Panc1 (cell line): ENCODE measurements around the gene CD276. TPM values are rescaled to one million over a fixed set of nuclear protein-coding genes. Genes with fewer than 3 reads are reported as not detected.

Experiments
- ATAC-seq: fragments of 200-7000 bp; cut with Tn5 transposase; 2 replicates; pipeline ENCODE4 v1.9.1; 2020; ENCODE audit warnings: mild to moderate bottlenecking, moderate library complexity
- BruUV-seq: library from RNA; stranded (reverse); fragments of 400-500 nt; replicated peaks from 2 replicates; lab custom pipeline; 2021; lab: Mats Ljungman, UMichigan
- CTCF ChIA-PET: fragments of 300-600 bp; sonication (Branson Sonifier 250); formaldehyde crosslinking; loops from one replicate; lab custom pipeline; 2022; ENCODE audit warnings: antibody characterized with exemption; lab: Charles Lee
- POLR2A ChIA-PET: fragments of 300-600 bp; sonication (Branson Sonifier 250); formaldehyde crosslinking; loops from one replicate; lab custom pipeline; 2022; ENCODE audit warnings: antibody characterized with exemption; lab: Charles Lee
- DNase-seq: peaks from one replicate; pipeline ENCODE4 v3.0.0-alpha.2; 2010; ENCODE audit warnings: low read depth, low spot score
- H3K27ac ChIP-seq: 2 replicates; pipeline ENCODE4 v1.5.1; 2011; ENCODE audit warnings: mild to moderate bottlenecking, low read length, inconsistent platforms
- H3K27me3 ChIP-seq: fragments of 200-500 bp; sonication (Bioruptor generic); 2 replicates; pipeline ENCODE4 v1.6.0; 2014; ENCODE audit warnings: low read length, inconsistent platforms; ENCODE audit not compliant: control insufficient read depth, insufficient read depth
- H3K36me3 ChIP-seq: fragments of 200-500 bp; sonication (Bioruptor generic); 2 replicates; pipeline ENCODE4 v1.5.1; 2014; ENCODE audit warnings: inconsistent platforms, mild to moderate bottlenecking, low read length, moderate library complexity; ENCODE audit not compliant: control insufficient read depth, insufficient read depth
- H3K4me1 ChIP-seq: 2 replicates; pipeline ENCODE4 v1.5.1; 2011; ENCODE audit warnings: inconsistent platforms, mild to moderate bottlenecking, low read length, moderate library complexity; ENCODE audit not compliant: control insufficient read depth, insufficient read depth
- H3K4me3 ChIP-seq, 2 experiments: 2 replicates each; pipeline ENCODE4 v1.5.1; 2011 to 2012; ENCODE audit warnings: low read depth in 2 of 2, low read length in 2 of 2, mild to moderate bottlenecking in 2 of 2, inconsistent platforms in 1 of 2, moderate library complexity in 1 of 2
- H3K9me3 ChIP-seq: fragments of 200-500 bp; sonication (Bioruptor generic); 2 replicates; pipeline ENCODE4 v1.5.1; 2014; ENCODE audit warnings: low read depth, mild to moderate bottlenecking, inconsistent platforms, low read length, moderate library complexity; ENCODE audit not compliant: control insufficient read depth, insufficient read depth
- CTCF ChIP-seq: fragments of 450-650 bp; IDR thresholded peaks from 2 replicates; pipeline ENCODE4 v1.5.1; 2017; ENCODE audit warnings: mild to moderate bottlenecking
- POLR2AphosphoS5 ChIP-seq: IDR thresholded peaks from 2 replicates; pipeline ENCODE4 v1.6.1; 2012; ENCODE audit warnings: mild to moderate bottlenecking, low read depth, low read length, moderate library complexity
- REST ChIP-seq, 2 experiments: IDR thresholded peaks; 2 replicates each; pipeline ENCODE4 v1.6.1; 2011 to 2012; ENCODE audit warnings: low read depth in 2 of 2, control low read depth in 1 of 2, low read length in 1 of 2, mild to moderate bottlenecking in 1 of 2, moderate library complexity in 1 of 2; ENCODE audit not compliant: insufficient read depth in 1 of 2
- SIN3A ChIP-seq: IDR thresholded peaks from 2 replicates; pipeline ENCODE4 v1.6.1; 2012; ENCODE audit warnings: low read depth, mild to moderate bottlenecking, low read length, moderate library complexity, borderline replicate concordance; ENCODE audit not compliant: insufficient read depth
- TCF7L2 ChIP-seq: IDR thresholded peaks from 2 replicates; pipeline ENCODE4 v1.6.1; 2011; ENCODE audit warnings: mild to moderate bottlenecking, low read depth, low read length, inconsistent platforms
- in situ Hi-C: cut with HindIII; loops from 2 replicates; pipeline ENCODE4 v1.10.0; 2016; ENCODE audit warnings: low sequenced_read_pairs, low pct_unique_long_range_greater_than_20kb
- intact Hi-C: fragments of 100-400 bp; cut with micrococcal nuclease; formaldehyde crosslinking; loops from one replicate; pipeline ENCODE4 v1.10.0; 2022; ENCODE audit not compliant: unreplicated experiment
- total RNA-seq: library from RNA; stranded (reverse); gene quantifications from one replicate; pipeline ENCODE4 v1.2.1, GENCODE V29; 2021; ENCODE audit not compliant: unreplicated experiment

CD276 gene
- total RNA-seq, 1 experiment from 2014 or later, result 99.1 TPM

GRCh38 chr15:73696641-73697001 lies 12.4 kb downstream of the CD276 start:
- no peaks in the 10 kb centered on the region for H3K27me3 ChIP-seq
- peak overlapping the region; percentile 2; the same call in 1 of the 2 replicates for H3K27ac ChIP-seq
- DNase-seq, result no peak
- H3K9me3 ChIP-seq, result no peaks in the 10 kb centered on the region
- ATAC-seq, result no peak
- TF ChIP-seq SIN3A (no peak), POLR2AphosphoS5 (no peak), REST (IDR thresholded peaks at IDR 0.05; ENCODE audit: insufficient read depth in 1 of 2, low read depth in 2 of 2, low read length in 1 of 2) (no peak), TCF7L2 (no peak)
- intact Hi-C loops, result no loop called here
- no TSS peak for BruUV-seq
- H3K4me1 ChIP-seq, result peaks cover 10% of the 10 kb centered on the region
- CTCF ChIA-PET, result interaction anchor here (0.7 to 0.9 kb wide), 3 partner anchors 55 to 60 kb away, joined by 3 to 6 read pairs (median 4); no protein-coding TSS in a partner anchor
- POLR2A ChIA-PET, result no interaction called here
- in situ Hi-C loops, result no loop called here
- no peaks in the 10 kb centered on the region for H3K36me3 ChIP-seq
- H3K4me3 ChIP-seq, result no peak overlapping the region

- DNase-seq, result no peak
- intact Hi-C loops (no loop called here), in situ Hi-C loops (no loop called here)
- ATAC-seq, result peak; percentile 73
- TF ChIP-seq SIN3A (no peak), POLR2AphosphoS5 (no peak), CTCF (no peak), TCF7L2 (no peak), REST (IDR thresholded peaks at IDR 0.05; ENCODE audit: insufficient read depth in 1 of 2, low read depth in 2 of 2, low read length in 1 of 2) (no peak)
- Histone ChIP-seq H3K9me3 (no peaks in the 10 kb centered on the region), H3K4me1 (peaks cover 10% of the 10 kb centered on the region), H3K4me3 (no peak overlapping the region), H3K27ac (peak overlapping the region; percentile 2; the same call in 1 of the 2 replicates), H3K36me3 (no peaks in the 10 kb centered on the region), H3K27me3 (no peaks in the 10 kb centered on the region)
- CTCF ChIA-PET, result interaction anchor here (0.7 to 0.9 kb wide), 3 partner anchors 54 to 61 kb away, joined by 3 to 6 read pairs (median 4); no protein-coding TSS in a partner anchor
- POLR2A ChIA-PET, result no interaction called here
- no TSS peak for BruUV-seq
These were observed 12.9 kb downstream of the CD276 start for GRCh38 chr15:73697033-73697467.
